Tibial artery (tissue), 4 donors: ENCODE measurements around the gene ZNF432.
A peak's percentile ranks its signal among the peaks of the same experiment; 100 is the strongest.

Source experiments
- DNase-seq, 2 donors: peaks; one replicate each; pipeline ENCODE4 v3.0.0-alpha.2; 2019
- H3K27ac ChIP-seq, 2 donors: fragments of 200-600 bp; sonication (generic) in 1 of 2; 1 replicate in 1 of 2; 2 replicates in 1 of 2; pipeline ENCODE4 v1.5.1; 2018 to 2019; ENCODE audit warnings: mild to moderate bottlenecking in 1 of 2
- H3K27me3 ChIP-seq, 2 donors: fragments of 200-600 bp; sonication (generic) in 1 of 2; one replicate each; pipeline versions ENCODE4 v1.5.1 to v1.6.0; 2016 to 2019
- H3K36me3 ChIP-seq, 3 donors: fragments of 200-600 bp; sonication (generic) in 2 of 3; one replicate each; pipeline ENCODE4 v1.5.1; 2016 to 2019; ENCODE audit warnings: mild to moderate bottlenecking in 2 of 3
- H3K4me1 ChIP-seq, 4 donors: fragments of 200-600 bp; sonication (generic) in 2 of 4; 1 replicate in 3 of 4; 2 replicates in 1 of 4; pipeline ENCODE4 v1.5.1; 2016 to 2019
- H3K4me3 ChIP-seq, 2 donors: fragments of 200-600 bp; sonication (generic) in 1 of 2; 1 replicate in 1 of 2; 2 replicates in 1 of 2; pipeline ENCODE4 v1.5.1; 2018 to 2019; ENCODE audit warnings: mild to moderate bottlenecking in 2 of 2
- H3K9me3 ChIP-seq, 3 donors: fragments of 200-600 bp; sonication (generic) in 1 of 3; one replicate each; pipeline ENCODE4 v1.5.1; 2016 to 2019
- CTCF ChIP-seq, 2 experiments: fragments of 200-600 bp in 1 of 2; fragments of 450-650 bp in 1 of 2; IDR thresholded peaks; one replicate each; pipeline ENCODE4 v1.5.1; 2017 to 2019; ENCODE audit warnings: antibody characterized with exemption in 2 of 2, mild to moderate bottlenecking in 1 of 2, moderate library complexity in 1 of 2
- intact Hi-C: fragments of 100-400 bp; cut with DNase I; formaldehyde crosslinking; loops from one replicate; pipeline ENCODE4 v1.15.0; 2023; ENCODE audit warnings: low total_unique reads

ZNF432 gene

DNA sequence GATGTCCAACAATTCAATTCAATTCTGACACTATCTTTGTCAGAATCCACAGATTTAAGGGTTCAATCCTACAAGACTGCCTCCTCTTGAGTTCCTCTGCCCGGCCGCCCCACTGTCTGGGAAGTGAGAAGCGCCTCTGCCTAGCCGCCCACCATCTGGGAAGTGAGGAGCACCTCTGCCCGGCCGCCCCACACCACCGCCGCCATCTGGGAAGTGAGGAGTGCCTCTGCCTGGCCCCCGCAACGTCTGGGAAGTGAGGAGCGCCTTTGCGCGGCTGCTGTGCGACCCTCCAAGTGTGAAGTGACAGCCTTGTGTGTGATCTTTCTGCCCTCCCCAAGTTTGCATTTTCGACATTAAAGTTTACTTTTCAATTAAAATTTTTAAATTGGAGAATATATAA, 26.4 kb downstream of the ZNF432 start:
- Histone ChIP-seq H3K4me3 (no peak overlapping the region), H3K27ac (no peak overlapping the region), H3K36me3 (peaks cover 93 to 97% (median 94%) of the 10 kb centered on the region in 3 donors), H3K27me3 (no peaks in the 10 kb centered on the region), H3K4me1 (peaks cover 0 to 7% (median 5%) of the 10 kb centered on the region in 4 donors), H3K9me3 (peaks cover 7 to 96% (median 64%) of the 10 kb centered on the region in 3 donors)
- DNase-seq, result no peak
- intact Hi-C loops, result no loop called here
- no peak for TF ChIP-seq CTCF (IDR thresholded peaks at IDR 0.05)

GRCh38 chr19:52020506-52020905, 28.1 kb downstream of the ZNF432 start:
- Histone ChIP-seq H3K27me3 (no peaks in the 10 kb centered on the region), H3K9me3 (peaks cover 7 to 98% (median 79%) of the 10 kb centered on the region in 3 donors), H3K4me1 (no peaks in the 10 kb centered on the region), H3K36me3 (peaks cover 98 to 100% (median 100%) of the 10 kb centered on the region in 3 donors), H3K27ac (no peak overlapping the region), H3K4me3 (no peak overlapping the region)
- no peak for DNase-seq
- intact Hi-C loops, result no loop called here
- no peak for TF ChIP-seq CTCF (IDR thresholded peaks at IDR 0.05)

DNA sequence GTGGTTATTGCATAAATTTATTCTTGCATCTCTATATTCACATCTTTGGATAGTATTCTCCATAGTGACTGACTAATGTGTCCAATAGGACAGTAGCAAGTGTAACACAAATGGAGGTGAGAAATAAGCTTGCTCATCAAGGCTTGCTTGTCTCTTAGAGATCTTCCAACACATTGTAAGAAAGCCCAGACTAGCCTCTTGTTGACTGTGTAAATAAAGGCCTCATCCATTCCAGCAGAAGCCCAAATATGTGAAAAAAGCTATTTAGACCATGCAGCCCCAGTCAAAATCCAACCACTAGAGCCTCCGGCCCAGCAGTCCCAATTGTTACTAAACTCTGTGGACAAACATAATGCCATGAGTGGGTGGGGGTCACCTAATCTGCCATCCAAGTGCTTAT, 38.0 kb downstream of the ZNF432 start:
- peaks cover 28 to 33% (median 29%) of the 10 kb centered on the region in 3 donors for H3K36me3 ChIP-seq
- no peak for DNase-seq
- no peak overlapping the region for H3K27ac ChIP-seq
- no peaks in the 10 kb centered on the region for H3K27me3 ChIP-seq
- no peak for TF ChIP-seq CTCF (IDR thresholded peaks at IDR 0.05)
- H3K4me3 ChIP-seq, result no peak overlapping the region
- peaks cover 0 to 29% (median 26%) of the 10 kb centered on the region in 3 donors for H3K9me3 ChIP-seq
- peaks cover 0 to 13% (median 0%) of the 10 kb centered on the region in 4 donors for H3K4me1 ChIP-seq
- intact Hi-C loops, result no loop called here

DNA sequence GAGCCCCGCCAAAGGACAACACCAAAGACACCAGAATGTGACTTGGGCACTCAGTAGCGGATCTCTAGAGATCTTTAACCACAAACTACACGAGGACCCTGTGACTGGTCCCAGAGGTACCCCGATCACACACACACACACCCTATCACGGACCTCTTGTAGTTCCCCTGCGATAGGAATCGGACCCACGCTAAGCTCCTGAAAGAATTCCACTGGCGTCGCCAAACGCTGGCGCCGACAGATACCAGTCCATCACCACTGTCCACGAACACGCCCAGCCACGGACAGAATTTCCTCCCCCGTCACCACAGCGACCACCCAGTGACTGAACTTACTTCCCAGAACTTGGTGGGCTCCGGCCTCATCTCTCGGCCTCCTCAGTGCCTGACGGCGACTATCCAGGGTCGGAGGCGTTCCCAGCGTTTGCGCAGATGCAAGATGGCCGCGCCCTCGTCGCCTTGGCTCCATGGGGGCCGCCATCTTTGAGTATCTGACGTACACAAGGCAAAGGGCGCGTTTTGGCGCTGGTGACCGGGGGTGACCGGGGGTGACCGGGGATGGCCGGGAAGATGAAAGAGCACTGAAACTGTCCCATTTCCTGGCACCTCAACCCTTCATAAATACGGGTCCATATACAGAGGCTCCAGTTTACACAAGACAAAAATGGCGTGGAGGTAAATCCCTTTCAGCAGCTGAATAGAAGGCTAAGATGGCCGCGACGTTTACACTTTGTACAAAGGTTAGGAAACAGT, 40.7 kb downstream of the ZNF432 start, which contains the start of gene ZNF615:
Gene ZNF615 (minus strand): TSS at position 406 of the 752 bp plus-strand sequence. CDS start 4,500 bp downstream, outside the sequence.
- H3K36me3 ChIP-seq, result peaks cover 25 to 33% (median 32%) of the 10 kb centered on the region in 3 donors
- H3K27ac ChIP-seq, result peak within 1 kb of the TSS; percentile 81 to 89
- intact Hi-C loops, result no loop called here
- TF ChIP-seq CTCF (IDR thresholded peaks at IDR 0.05), result no peak
- DNase-seq, result peak; percentile 89 to 92
- peaks cover 0 to 29% (median 11%) of the 10 kb centered on the region in 3 donors for H3K9me3 ChIP-seq
- H3K27me3 ChIP-seq, result no peaks in the 10 kb centered on the region
- H3K4me3 ChIP-seq, result peak within 1 kb of the TSS; percentile 67 to 71
- peaks cover 0 to 13% (median 0%) of the 10 kb centered on the region in 4 donors for H3K4me1 ChIP-seq

DNA sequence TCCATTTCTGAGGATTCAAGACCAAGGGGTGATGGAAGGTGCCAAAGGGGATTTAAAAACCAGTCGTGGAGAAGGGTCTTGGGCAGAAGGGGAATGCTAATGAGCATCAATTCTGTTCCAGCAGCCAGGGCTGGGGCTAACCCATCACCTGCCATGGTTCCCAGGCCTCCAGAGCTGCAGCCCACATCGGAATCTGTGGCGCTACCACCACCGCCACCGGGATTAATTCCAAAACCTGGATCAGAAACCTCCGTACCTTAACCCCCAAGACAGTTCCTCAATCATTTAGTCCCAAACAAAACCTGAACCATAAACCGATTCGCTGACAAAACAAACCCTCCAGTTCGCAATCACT, 41.2 kb downstream of the ZNF432 start:
- Histone ChIP-seq H3K27me3 (no peaks in the 10 kb centered on the region), H3K4me1 (peaks cover 0 to 13% (median 0%) of the 10 kb centered on the region in 4 donors), H3K36me3 (peaks cover 25 to 33% (median 32%) of the 10 kb centered on the region in 3 donors), H3K9me3 (peaks cover 0 to 29% (median 5%) of the 10 kb centered on the region in 3 donors), H3K27ac (peak overlapping the region; percentile 81 to 89), H3K4me3 (peak overlapping the region; percentile 67 to 71)
- intact Hi-C loops, result no loop called here
- no peak for TF ChIP-seq CTCF (IDR thresholded peaks at IDR 0.05)
- no peak for DNase-seq
